HepG2 (cell line): ENCODE measurements around the gene RTEL1. TPM values are rescaled to one million over a fixed set of nuclear protein-coding genes. Genes with fewer than 3 reads are reported as not detected.

ENCODE experiments used
- EP300 ChIP-seq, 3 experiments: sonication (generic) in 1 of 3; formaldehyde crosslinking in 1 of 3; IDR thresholded peaks; 2 replicates each; pipeline versions ENCODE4 v1.5.1 to v1.6.1; 2011 to 2020; ENCODE audit warnings: low read depth in 2 of 3, low read length in 2 of 3, borderline replicate concordance in 1 of 3, improper control_type of control experiment in 1 of 3, mild to moderate bottlenecking in 1 of 3, missing genetic modification reagents in 1 of 3, moderate library complexity in 1 of 3
- GATAD1 ChIP-seq: IDR thresholded peaks from 2 replicates; pipeline ENCODE4 v1.6.1; 2016; ENCODE audit warnings: missing genetic modification reagents, missing compliant biosample characterization
- GATAD2A ChIP-seq: IDR thresholded peaks from 2 replicates; pipeline ENCODE4 v1.6.1; 2016
- HCFC1 ChIP-seq: fragments of 150-350 bp; IDR thresholded peaks from 2 replicates; pipeline ENCODE4 v1.6.1; 2014; ENCODE audit warnings: low read depth, low read length
- HHEX ChIP-seq: IDR thresholded peaks from 2 replicates; pipeline ENCODE4 v1.6.1; 2016; ENCODE audit warnings: control low read depth
- HOXA3 ChIP-seq: sonication (generic); formaldehyde crosslinking; IDR thresholded peaks from 2 replicates; pipeline ENCODE4 v1.5.0; 2020; ENCODE audit warnings: missing genetic modification reagents
- JUN ChIP-seq: sonication (generic); formaldehyde crosslinking; IDR thresholded peaks from 2 replicates; pipeline ENCODE4 v1.4.0; 2020; ENCODE audit warnings: mild to moderate bottlenecking, missing genetic modification reagents
- RXRB ChIP-seq: IDR thresholded peaks from 2 replicates; pipeline ENCODE4 v1.6.1; 2016; ENCODE audit warnings: borderline replicate concordance, missing genetic modification reagents, missing compliant biosample characterization
- SP5 ChIP-seq: IDR thresholded peaks from 2 replicates; pipeline ENCODE4 v1.6.1; 2016; ENCODE audit warnings: low read depth, borderline replicate concordance
- WIZ ChIP-seq: sonication (generic); formaldehyde crosslinking; IDR thresholded peaks from 2 replicates; pipeline ENCODE4 v1.5.1; 2020; ENCODE audit warnings: mild to moderate bottlenecking, missing genetic modification reagents
- ZNF205 ChIP-seq: IDR thresholded peaks from 2 replicates; pipeline ENCODE4 v1.6.1; 2018; ENCODE audit warnings: missing biosample characterization, missing genetic modification reagents
- ZNF549 ChIP-seq: sonication (generic); formaldehyde crosslinking; IDR thresholded peaks from 2 replicates; pipeline ENCODE4 v1.5.0; 2020; ENCODE audit warnings: missing genetic modification reagents
- ZNF879 ChIP-seq: sonication (generic); formaldehyde crosslinking; IDR thresholded peaks from 2 replicates; pipeline ENCODE4 v1.8.1; 2023; ENCODE audit warnings: missing genetic modification reagents
- polyA plus RNA-seq, 8 experiments: library from polyadenylated mRNA; depleted of rRNA in 3 of 8; stranded (reverse) in 7 of 8; unstranded in 1 of 8; fragments of >200 nt; fragmentation: Illumina TruSeq in 4 of 8; extraction: Trizol in 4 of 8; gene quantifications; 2 replicates each; pipeline versions ENCODE4 v1.2.1 to v1.2.3, GENCODE V29; 2011 to 2016; ENCODE audit warnings: low read depth in 4 of 8, missing spikeins in 1 of 8, mixed read lengths in 1 of 8; ENCODE audit not compliant: insufficient read depth in 1 of 8
- total RNA-seq, 5 experiments: library from RNA; depleted of rRNA; stranded (reverse); fragments of >200 nt; fragmentation: Illumina TruSeq; extraction: Trizol; gene quantifications; 2 replicates each; pipeline ENCODE4 v1.2.3, GENCODE V29; 2016; ENCODE audit warnings: low read depth in 1 of 5
- TF ChIP-seq, protein P1 (sequence below): sonication (generic); formaldehyde crosslinking; IDR thresholded peaks from 2 replicates; pipeline ENCODE4 v1.4.0; 2020; ENCODE audit warnings: missing genetic modification reagents
- TF ChIP-seq, protein P2 (sequence below): sonication (generic); formaldehyde crosslinking; IDR thresholded peaks from 2 replicates; pipeline ENCODE4 v1.4.0; 2020; ENCODE audit warnings: missing genetic modification reagents
- TF ChIP-seq, protein P3 (sequence below): sonication (generic); formaldehyde crosslinking; IDR thresholded peaks from 2 replicates; pipeline ENCODE4 v1.8.1; 2023; ENCODE audit warnings: mild to moderate bottlenecking, missing genetic modification reagents
- TF ChIP-seq, protein P4 (sequence below): sonication (generic); formaldehyde crosslinking; IDR thresholded peaks from 2 replicates; pipeline ENCODE4 v1.4.0; 2020; ENCODE audit warnings: missing genetic modification reagents, borderline replicate concordance

RTEL1 gene
- total and polyA plus RNA-seq, 2 of the 13 experiments (the other 11 are each of a cell fraction or from before 2014, with no cell fraction given), result 21.8 to 36.4 TPM

DNA sequence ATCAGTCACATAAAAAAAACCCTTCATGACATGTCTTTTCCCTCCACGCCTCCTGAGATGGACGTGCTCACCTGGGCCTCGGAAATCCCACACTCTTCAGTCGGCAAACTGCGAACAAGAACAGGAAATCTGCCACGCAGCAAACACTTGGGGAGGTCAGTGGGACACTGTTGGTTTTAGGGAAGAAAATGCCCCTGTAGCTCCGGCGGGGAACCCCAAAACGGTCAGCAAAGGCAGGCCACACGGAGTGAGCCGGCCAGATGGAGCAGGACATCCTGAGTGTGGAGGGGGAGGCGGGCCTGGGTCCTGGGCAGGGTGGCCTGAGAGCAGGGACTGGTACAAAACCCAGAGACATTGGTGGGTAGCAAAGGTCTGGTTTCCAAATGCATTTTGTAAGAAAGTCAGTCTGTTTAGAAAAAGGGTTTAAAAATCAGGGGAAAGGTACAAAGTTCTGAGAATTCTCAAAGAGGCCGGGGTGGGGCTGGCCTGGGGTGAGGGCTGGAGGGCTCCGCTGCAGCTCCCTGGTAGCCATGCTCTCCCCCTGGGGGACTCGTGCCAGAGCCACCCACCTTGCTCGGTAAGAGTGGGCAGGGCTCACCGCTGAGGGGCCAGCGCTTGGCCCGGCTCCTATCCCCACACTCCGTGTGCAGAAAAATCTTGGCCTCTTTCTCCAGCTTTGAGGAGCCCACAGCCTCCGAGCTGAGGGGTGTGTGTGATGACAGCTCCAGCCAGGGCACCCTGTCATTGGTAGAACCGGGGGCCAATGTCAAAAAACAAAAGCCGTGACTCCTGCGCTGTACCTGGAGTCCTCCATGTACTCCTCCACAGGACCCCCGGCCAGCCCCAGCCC, 86.7 kb downstream of the RTEL1 start (continued):
- TF ChIP-seq HHEX (CRISPR knock-in tag) (no peak), JUN (CRISPR knock-in tag) (peak; percentile 62), ZNF879 (CRISPR knock-in tag) (no peak), RXRB (CRISPR knock-in tag) (no peak), ZNF205 (CRISPR knock-in tag) (peak; percentile 65; the same call in 1 of the 2 replicates), HOXA3 (CRISPR knock-in tag) (no peak; the same call in 1 of the 2 replicates), WIZ (no peak), HCFC1 (no peak), GATAD1 (no peak), GATAD2A (0 out of 2 replicates have a peak, but pooled peaks have one; percentile 14), SP5 (CRISPR knock-in tag) (no peak), EP300 (IDR thresholded peaks at IDR 0.05; ENCODE audit: low read depth in 2 of 2, low read length in 2 of 2) (peak in 1 of 2 experiments; percentile 21; a peak in 1 of 4 replicates), EP300 (CRISPR knock-in tag; IDR thresholded peaks at IDR 0.05; ENCODE audit: borderline replicate concordance) (0 out of 2 replicates have a peak, but pooled peaks have one; percentile 11), ZNF549 (CRISPR knock-in tag) (no peak)
- TF ChIP-seq, protein P1, sequence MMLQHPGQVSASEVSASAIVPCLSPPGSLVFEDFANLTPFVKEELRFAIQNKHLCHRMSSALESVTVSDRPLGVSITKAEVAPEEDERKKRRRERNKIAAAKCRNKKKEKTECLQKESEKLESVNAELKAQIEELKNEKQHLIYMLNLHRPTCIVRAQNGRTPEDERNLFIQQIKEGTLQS (CRISPR knock-in tag), result no peak
- TF ChIP-seq, protein P2, sequence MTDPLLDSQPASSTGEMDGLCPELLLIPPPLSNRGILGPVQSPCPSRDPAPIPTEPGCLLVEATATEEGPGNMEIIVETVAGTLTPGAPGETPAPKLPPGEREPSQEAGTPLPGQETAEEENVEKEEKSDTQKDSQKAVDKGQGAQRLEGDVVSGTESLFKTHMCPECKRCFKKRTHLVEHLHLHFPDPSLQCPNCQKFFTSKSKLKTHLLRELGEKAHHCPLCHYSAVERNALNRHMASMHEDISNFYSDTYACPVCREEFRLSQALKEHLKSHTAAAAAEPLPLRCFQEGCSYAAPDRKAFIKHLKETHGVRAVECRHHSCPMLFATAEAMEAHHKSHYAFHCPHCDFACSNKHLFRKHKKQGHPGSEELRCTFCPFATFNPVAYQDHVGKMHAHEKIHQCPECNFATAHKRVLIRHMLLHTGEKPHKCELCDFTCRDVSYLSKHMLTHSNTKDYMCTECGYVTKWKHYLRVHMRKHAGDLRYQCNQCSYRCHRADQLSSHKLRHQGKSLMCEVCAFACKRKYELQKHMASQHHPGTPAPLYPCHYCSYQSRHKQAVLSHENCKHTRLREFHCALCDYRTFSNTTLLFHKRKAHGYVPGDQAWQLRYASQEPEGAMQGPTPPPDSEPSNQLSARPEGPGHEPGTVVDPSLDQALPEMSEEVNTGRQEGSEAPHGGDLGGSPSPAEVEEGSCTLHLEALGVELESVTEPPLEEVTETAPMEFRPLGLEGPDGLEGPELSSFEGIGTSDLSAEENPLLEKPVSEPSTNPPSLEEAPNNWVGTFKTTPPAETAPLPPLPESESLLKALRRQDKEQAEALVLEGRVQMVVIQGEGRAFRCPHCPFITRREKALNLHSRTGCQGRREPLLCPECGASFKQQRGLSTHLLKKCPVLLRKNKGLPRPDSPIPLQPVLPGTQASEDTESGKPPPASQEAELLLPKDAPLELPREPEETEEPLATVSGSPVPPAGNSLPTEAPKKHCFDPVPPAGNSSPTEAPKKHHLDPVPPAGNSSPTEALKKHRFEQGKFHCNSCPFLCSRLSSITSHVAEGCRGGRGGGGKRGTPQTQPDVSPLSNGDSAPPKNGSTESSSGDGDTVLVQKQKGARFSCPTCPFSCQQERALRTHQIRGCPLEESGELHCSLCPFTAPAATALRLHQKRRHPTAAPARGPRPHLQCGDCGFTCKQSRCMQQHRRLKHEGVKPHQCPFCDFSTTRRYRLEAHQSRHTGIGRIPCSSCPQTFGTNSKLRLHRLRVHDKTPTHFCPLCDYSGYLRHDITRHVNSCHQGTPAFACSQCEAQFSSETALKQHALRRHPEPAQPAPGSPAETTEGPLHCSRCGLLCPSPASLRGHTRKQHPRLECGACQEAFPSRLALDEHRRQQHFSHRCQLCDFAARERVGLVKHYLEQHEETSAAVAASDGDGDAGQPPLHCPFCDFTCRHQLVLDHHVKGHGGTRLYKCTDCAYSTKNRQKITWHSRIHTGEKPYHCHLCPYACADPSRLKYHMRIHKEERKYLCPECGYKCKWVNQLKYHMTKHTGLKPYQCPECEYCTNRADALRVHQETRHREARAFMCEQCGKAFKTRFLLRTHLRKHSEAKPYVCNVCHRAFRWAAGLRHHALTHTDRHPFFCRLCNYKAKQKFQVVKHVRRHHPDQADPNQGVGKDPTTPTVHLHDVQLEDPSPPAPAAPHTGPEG (CRISPR knock-in tag), result no peak
- TF ChIP-seq, protein P3, sequence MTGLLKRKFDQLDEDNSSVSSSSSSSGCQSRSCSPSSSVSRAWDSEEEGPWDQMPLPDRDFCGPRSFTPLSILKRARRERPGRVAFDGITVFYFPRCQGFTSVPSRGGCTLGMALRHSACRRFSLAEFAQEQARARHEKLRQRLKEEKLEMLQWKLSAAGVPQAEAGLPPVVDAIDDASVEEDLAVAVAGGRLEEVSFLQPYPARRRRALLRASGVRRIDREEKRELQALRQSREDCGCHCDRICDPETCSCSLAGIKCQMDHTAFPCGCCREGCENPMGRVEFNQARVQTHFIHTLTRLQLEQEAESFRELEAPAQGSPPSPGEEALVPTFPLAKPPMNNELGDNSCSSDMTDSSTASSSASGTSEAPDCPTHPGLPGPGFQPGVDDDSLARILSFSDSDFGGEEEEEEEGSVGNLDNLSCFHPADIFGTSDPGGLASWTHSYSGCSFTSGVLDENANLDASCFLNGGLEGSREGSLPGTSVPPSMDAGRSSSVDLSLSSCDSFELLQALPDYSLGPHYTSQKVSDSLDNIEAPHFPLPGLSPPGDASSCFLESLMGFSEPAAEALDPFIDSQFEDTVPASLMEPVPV (CRISPR knock-in tag), result no peak
- TF ChIP-seq, protein P4, sequence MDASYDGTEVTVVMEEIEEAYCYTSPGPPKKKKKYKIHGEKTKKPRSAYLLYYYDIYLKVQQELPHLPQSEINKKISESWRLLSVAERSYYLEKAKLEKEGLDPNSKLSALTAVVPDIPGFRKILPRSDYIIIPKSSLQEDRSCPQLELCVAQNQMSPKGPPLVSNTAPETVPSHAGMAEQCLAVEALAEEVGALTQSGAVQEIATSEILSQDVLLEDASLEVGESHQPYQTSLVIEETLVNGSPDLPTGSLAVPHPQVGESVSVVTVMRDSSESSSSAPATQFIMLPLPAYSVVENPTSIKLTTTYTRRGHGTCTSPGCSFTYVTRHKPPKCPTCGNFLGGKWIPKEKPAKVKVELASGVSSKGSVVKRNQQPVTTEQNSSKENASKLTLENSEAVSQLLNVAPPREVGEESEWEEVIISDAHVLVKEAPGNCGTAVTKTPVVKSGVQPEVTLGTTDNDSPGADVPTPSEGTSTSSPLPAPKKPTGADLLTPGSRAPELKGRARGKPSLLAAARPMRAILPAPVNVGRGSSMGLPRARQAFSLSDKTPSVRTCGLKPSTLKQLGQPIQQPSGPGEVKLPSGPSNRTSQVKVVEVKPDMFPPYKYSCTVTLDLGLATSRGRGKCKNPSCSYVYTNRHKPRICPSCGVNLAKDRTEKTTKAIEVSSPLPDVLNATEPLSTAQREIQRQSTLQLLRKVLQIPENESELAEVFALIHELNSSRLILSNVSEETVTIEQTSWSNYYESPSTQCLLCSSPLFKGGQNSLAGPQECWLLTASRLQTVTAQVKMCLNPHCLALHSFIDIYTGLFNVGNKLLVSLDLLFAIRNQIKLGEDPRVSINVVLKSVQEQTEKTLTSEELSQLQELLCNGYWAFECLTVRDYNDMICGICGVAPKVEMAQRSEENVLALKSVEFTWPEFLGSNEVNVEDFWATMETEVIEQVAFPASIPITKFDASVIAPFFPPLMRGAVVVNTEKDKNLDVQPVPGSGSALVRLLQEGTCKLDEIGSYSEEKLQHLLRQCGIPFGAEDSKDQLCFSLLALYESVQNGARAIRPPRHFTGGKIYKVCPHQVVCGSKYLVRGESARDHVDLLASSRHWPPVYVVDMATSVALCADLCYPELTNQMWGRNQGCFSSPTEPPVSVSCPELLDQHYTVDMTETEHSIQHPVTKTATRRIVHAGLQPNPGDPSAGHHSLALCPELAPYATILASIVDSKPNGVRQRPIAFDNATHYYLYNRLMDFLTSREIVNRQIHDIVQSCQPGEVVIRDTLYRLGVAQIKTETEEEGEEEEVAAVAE, result peak; percentile 28; the same call in 1 of the 2 replicates
